Subcutaneous adipose tissue (tissue), 4 donors: Measurements from ENCODE around the gene THSD7A. TPM values are rescaled to one million over a fixed set of nuclear protein-coding genes. Genes with fewer than 3 reads are reported as not detected.

ENCODE experiments used
- CTCF ChIP-seq: fragments of 450-650 bp; IDR thresholded peaks from one replicate; pipeline ENCODE4 v1.5.1; 2016; ENCODE audit warnings: low read depth, mild to moderate bottlenecking, control low read depth, antibody characterized with exemption, moderate library complexity
- total RNA-seq, 4 donors: library from RNA; depleted of rRNA; stranded (reverse); fragments of >200 nt; gene quantifications; one replicate each; pipeline ENCODE4 v1.1.0, GENCODE V29; 2016

THSD7A gene
- total RNA-seq, 4 donors from 2014 or later, result 2.0 to 11.1 (median 7.4) TPM

GRCh38 chr7:11505471-11505985, 326.5 kb downstream of the THSD7A start:
- TF ChIP-seq CTCF, result no peak

GRCh38 chr7:11492307-11492706, 339.7 kb downstream of the THSD7A start:
- TF ChIP-seq CTCF, result no peak

GRCh38 chr7:11491811-11492210, 340.2 kb downstream of the THSD7A start:
- TF ChIP-seq CTCF, result no peak

- TF ChIP-seq CTCF, result no peak
Measured at GRCh38 chr7:11489280-11489679, 342.7 kb downstream of the THSD7A start.

- TF ChIP-seq CTCF, result no peak
Measured at GRCh38 chr7:11486271-11486670, 345.7 kb downstream of the THSD7A start.

GRCh38 chr7:11485636-11486035, 346.4 kb downstream of the THSD7A start:
- TF ChIP-seq CTCF, result no peak

- TF ChIP-seq CTCF, result no peak
Measured at GRCh38 chr7:11480143-11480542, 351.9 kb downstream of the THSD7A start.
